ENCODE results near the gene DLG2. TPM values are rescaled to one million over a fixed set of nuclear protein-coding genes. Genes with fewer than 3 reads are reported as not detected.

The DLG2 gene
- total RNA-seq, 1 experiment from 2014 or later, result 17.5 TPM

DNA sequence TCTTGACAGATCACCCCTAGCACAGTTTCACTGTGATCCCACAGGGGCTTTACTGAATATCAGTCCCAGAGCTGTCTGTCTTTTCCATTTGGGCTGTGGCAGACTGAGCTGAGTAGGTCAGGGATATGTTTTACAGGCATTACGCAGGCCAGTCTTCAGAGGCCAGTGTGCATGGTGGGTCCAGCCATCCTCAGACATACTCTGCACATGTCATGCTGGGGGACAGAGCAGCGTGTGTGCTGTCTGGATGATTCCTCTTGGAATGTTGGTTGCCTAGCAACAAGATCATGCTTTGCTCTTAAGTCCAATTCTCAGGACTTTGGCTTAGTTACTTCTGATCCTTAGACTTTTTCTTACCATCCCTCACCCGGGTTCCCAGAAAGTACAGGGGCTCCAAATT is 736.5 kb downstream of the DLG2 start:
- Mint-ChIP-seq H3K27ac (no peak overlapping the region), H3K4me3 (no peak overlapping the region), H3K9me3 (peaks cover 7% of the 10 kb centered on the region; the same call in 1 of the 2 replicates), H3K36me3 (no peaks in the 10 kb centered on the region), H3K27me3 (ENCODE audit: low read depth) (no peaks in the 10 kb centered on the region), H3K4me1 (no peaks in the 10 kb centered on the region)
- TF ChIP-seq NFE2L1 (CRISPR knock-in tag; IDR thresholded peaks at IDR 0.05), result no peak
- TF ChIP-seq TEAD4 (CRISPR knock-in tag; IDR thresholded peaks at IDR 0.05), result no peak
- no peak for DNase-seq (ENCODE audit: low spot score)
- ChIA-PET POLR2A (no interaction called here), CTCF (no interaction called here)
- ATAC-seq, result no peak

DNA sequence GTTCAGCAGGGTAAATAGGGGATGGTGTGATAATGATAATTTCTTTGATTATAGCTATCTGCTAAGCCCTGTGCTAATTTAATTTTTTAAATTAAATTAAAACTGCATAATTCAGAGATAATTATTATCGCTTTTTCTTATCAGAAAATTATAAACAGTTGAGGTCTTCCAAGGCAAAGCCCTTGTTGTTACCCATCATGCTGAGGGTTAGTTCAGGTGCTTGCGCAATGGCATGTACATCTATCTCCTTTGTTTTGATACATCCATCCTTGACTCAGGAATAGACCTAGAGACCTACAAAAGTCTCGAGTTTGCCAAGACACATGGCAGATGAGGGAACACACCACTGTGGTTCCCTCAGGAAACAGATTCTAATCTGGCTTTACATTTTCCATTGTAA is 737.6 kb downstream of the DLG2 start:
- no peak overlapping the region for H3K27ac Mint-ChIP-seq
- no peak overlapping the region for H3K4me3 Mint-ChIP-seq
- no peaks in the 10 kb centered on the region for H3K36me3 Mint-ChIP-seq
- ATAC-seq, result no peak
- no peaks in the 10 kb centered on the region for H3K4me1 Mint-ChIP-seq
- no peak for DNase-seq (ENCODE audit: low spot score)
- ChIA-PET CTCF (no interaction called here), POLR2A (no interaction called here)
- H3K27me3 Mint-ChIP-seq (ENCODE audit: low read depth), result no peaks in the 10 kb centered on the region
- TF ChIP-seq, protein P1, sequence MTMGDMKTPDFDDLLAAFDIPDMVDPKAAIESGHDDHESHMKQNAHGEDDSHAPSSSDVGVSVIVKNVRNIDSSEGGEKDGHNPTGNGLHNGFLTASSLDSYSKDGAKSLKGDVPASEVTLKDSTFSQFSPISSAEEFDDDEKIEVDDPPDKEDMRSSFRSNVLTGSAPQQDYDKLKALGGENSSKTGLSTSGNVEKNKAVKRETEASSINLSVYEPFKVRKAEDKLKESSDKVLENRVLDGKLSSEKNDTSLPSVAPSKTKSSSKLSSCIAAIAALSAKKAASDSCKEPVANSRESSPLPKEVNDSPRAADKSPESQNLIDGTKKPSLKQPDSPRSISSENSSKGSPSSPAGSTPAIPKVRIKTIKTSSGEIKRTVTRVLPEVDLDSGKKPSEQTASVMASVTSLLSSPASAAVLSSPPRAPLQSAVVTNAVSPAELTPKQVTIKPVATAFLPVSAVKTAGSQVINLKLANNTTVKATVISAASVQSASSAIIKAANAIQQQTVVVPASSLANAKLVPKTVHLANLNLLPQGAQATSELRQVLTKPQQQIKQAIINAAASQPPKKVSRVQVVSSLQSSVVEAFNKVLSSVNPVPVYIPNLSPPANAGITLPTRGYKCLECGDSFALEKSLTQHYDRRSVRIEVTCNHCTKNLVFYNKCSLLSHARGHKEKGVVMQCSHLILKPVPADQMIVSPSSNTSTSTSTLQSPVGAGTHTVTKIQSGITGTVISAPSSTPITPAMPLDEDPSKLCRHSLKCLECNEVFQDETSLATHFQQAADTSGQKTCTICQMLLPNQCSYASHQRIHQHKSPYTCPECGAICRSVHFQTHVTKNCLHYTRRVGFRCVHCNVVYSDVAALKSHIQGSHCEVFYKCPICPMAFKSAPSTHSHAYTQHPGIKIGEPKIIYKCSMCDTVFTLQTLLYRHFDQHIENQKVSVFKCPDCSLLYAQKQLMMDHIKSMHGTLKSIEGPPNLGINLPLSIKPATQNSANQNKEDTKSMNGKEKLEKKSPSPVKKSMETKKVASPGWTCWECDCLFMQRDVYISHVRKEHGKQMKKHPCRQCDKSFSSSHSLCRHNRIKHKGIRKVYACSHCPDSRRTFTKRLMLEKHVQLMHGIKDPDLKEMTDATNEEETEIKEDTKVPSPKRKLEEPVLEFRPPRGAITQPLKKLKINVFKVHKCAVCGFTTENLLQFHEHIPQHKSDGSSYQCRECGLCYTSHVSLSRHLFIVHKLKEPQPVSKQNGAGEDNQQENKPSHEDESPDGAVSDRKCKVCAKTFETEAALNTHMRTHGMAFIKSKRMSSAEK (CRISPR knock-in tag; IDR thresholded peaks at IDR 0.05; ENCODE audit: borderline replicate concordance), result no peak
- TF ChIP-seq, protein P2, sequence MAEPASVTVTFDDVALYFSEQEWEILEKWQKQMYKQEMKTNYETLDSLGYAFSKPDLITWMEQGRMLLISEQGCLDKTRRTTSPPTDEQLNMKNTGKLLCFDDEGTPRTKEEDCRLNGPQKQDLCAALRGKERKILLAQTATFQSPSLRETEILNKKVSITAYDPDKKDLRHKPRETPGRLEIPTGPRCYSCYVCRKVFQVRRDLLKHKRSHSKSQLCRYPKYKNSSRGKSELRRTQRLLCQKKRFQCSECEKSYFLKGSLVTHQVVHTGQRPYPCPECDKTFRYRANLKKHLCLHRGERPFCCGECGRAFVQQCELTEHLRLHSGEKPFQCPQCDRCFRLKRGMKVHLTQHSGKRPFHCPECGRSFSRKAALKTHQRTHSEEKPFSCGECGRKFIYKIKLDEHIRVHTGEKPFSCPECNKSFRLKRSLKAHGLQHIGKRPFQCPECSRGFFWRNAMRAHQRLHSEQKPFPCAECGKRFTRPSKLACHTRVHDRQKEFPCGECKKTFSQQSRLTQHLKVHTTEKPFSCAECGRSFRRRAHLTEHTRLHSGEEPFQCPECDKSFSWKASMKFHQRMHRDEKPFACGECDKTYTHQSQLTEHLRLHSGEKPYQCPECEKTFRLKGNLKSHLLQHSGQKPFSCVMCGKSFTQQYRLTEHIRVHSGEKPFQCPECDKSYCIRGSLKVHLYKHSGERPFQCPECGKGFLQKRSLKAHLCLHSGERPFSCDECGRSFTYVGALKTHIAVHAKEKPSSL (CRISPR knock-in tag; conservative IDR thresholded peaks at IDR 0.05), result no peak
- TF ChIP-seq MYBL2 (CRISPR knock-in tag; IDR thresholded peaks at IDR 0.05) (no peak), ETV6 (CRISPR knock-in tag; IDR thresholded peaks at IDR 0.05) (no peak)
- peaks cover 7% of the 10 kb centered on the region; the same call in 1 of the 2 replicates for H3K9me3 Mint-ChIP-seq

DNA sequence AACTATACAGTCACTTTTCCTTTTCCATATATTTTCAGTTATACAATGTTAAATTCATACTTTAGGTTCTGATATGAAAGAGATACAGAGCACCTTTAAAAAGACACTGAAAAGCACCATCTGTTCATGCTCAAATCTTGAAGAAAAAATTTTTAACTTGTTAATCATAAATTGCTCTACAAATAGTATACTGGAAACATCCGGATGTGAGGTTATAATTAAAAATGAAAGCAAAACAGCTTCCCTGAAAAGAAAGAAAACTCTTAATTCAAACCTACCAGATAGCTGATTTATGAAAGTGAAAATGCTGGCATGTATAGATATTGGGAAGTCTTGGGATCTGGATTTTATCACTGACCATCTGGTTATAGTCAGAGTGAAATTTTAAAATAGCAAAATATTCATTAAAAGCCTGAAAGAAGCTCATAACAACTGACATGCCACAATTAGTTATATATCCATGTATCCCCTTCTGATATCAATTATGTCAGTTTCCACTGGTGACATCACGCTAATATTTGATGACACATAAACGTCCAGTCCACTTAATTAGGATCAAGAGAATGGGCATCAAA is 740.0 kb downstream of the DLG2 start:
- Mint-ChIP-seq H3K27ac (no peak overlapping the region), H3K9me3 (peaks cover 10% of the 10 kb centered on the region; the same call in 1 of the 2 replicates), H3K4me1 (0 out of 2 replicates have a peak, but pooled peaks cover 2% of the 10 kb centered on the region), H3K4me3 (no peak overlapping the region), H3K36me3 (no peaks in the 10 kb centered on the region), H3K27me3 (ENCODE audit: low read depth) (no peaks in the 10 kb centered on the region)
- no peak for ATAC-seq
- POLR2A ChIA-PET, result no interaction called here
- TF ChIP-seq, protein P3, sequence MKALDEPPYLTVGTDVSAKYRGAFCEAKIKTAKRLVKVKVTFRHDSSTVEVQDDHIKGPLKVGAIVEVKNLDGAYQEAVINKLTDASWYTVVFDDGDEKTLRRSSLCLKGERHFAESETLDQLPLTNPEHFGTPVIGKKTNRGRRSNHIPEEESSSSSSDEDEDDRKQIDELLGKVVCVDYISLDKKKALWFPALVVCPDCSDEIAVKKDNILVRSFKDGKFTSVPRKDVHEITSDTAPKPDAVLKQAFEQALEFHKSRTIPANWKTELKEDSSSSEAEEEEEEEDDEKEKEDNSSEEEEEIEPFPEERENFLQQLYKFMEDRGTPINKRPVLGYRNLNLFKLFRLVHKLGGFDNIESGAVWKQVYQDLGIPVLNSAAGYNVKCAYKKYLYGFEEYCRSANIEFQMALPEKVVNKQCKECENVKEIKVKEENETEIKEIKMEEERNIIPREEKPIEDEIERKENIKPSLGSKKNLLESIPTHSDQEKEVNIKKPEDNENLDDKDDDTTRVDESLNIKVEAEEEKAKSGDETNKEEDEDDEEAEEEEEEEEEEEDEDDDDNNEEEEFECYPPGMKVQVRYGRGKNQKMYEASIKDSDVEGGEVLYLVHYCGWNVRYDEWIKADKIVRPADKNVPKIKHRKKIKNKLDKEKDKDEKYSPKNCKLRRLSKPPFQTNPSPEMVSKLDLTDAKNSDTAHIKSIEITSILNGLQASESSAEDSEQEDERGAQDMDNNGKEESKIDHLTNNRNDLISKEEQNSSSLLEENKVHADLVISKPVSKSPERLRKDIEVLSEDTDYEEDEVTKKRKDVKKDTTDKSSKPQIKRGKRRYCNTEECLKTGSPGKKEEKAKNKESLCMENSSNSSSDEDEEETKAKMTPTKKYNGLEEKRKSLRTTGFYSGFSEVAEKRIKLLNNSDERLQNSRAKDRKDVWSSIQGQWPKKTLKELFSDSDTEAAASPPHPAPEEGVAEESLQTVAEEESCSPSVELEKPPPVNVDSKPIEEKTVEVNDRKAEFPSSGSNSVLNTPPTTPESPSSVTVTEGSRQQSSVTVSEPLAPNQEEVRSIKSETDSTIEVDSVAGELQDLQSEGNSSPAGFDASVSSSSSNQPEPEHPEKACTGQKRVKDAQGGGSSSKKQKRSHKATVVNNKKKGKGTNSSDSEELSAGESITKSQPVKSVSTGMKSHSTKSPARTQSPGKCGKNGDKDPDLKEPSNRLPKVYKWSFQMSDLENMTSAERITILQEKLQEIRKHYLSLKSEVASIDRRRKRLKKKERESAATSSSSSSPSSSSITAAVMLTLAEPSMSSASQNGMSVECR (CRISPR knock-in tag; IDR thresholded peaks at IDR 0.05; ENCODE audit: borderline replicate concordance), result no peak
- TF ChIP-seq, protein P4, sequence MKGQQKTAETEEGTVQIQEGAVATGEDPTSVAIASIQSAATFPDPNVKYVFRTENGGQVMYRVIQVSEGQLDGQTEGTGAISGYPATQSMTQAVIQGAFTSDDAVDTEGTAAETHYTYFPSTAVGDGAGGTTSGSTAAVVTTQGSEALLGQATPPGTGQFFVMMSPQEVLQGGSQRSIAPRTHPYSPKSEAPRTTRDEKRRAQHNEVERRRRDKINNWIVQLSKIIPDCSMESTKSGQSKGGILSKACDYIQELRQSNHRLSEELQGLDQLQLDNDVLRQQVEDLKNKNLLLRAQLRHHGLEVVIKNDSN (CRISPR knock-in tag; IDR thresholded peaks at IDR 0.05), result no peak
- TF ChIP-seq, protein P5, sequence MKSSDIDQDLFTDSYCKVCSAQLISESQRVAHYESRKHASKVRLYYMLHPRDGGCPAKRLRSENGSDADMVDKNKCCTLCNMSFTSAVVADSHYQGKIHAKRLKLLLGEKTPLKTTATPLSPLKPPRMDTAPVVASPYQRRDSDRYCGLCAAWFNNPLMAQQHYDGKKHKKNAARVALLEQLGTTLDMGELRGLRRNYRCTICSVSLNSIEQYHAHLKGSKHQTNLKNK (CRISPR knock-in tag; IDR thresholded peaks at IDR 0.05), result no peak
- TF ChIP-seq, protein P6, sequence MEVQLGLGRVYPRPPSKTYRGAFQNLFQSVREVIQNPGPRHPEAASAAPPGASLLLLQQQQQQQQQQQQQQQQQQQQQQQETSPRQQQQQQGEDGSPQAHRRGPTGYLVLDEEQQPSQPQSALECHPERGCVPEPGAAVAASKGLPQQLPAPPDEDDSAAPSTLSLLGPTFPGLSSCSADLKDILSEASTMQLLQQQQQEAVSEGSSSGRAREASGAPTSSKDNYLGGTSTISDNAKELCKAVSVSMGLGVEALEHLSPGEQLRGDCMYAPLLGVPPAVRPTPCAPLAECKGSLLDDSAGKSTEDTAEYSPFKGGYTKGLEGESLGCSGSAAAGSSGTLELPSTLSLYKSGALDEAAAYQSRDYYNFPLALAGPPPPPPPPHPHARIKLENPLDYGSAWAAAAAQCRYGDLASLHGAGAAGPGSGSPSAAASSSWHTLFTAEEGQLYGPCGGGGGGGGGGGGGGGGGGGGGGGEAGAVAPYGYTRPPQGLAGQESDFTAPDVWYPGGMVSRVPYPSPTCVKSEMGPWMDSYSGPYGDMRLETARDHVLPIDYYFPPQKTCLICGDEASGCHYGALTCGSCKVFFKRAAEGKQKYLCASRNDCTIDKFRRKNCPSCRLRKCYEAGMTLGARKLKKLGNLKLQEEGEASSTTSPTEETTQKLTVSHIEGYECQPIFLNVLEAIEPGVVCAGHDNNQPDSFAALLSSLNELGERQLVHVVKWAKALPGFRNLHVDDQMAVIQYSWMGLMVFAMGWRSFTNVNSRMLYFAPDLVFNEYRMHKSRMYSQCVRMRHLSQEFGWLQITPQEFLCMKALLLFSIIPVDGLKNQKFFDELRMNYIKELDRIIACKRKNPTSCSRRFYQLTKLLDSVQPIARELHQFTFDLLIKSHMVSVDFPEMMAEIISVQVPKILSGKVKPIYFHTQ (CRISPR knock-in tag; IDR thresholded peaks at IDR 0.05), result no peak
- CTCF ChIA-PET, result no interaction called here
- no peak for DNase-seq (ENCODE audit: low spot score)

All from WTC11 (cell line).